ENCODE data around the gene ICE2.

- no peak for TF ChIP-seq CTCF (IDR thresholded peaks at IDR 0.05)
- no peak for TF ChIP-seq POLR2A (IDR thresholded peaks at IDR 0.05)
Observed at GRCh38 chr15:60525341-60526039, 46.5 kb upstream of the ICE2 start.

All from lower leg skin (tissue), 3 donors.